ENCODE results near the gene TMEM63A. TPM values are rescaled to one million over a fixed set of nuclear protein-coding genes. Genes with fewer than 3 reads are reported as not detected.
A peak's percentile ranks its signal among the peaks of the same experiment; 100 is the strongest.

Gene TMEM63A
- total and polyA plus RNA-seq, 2 of the 13 experiments (the other 11 are each of a cell fraction or from before 2014, with no cell fraction given): 23.9 to 53.3 TPM

GRCh38 chr1:225813214-225813964 is 68.8 kb downstream of the TMEM63A start (continued):
- TF ChIP-seq TFE3 (CRISPR knock-in tag; IDR thresholded peaks at IDR 0.05) (peak; percentile 87), AHR (CRISPR knock-in tag; IDR thresholded peaks at IDR 0.05) (no peak), CSRNP1 (CRISPR knock-in tag; IDR thresholded peaks at IDR 0.05) (no peak), KLF11 (CRISPR knock-in tag; IDR thresholded peaks at IDR 0.05) (peak; percentile 71; the same call in 1 of the 2 replicates), SUZ12 (IDR thresholded peaks at IDR 0.05; ENCODE audit: low read depth, low read length) (no peak), SMYD3 (CRISPR knock-in tag; IDR thresholded peaks at IDR 0.05) (no peak), HOXA7 (CRISPR knock-in tag; IDR thresholded peaks at IDR 0.05) (no peak), PRDM10 (CRISPR knock-in tag; IDR thresholded peaks at IDR 0.05; ENCODE audit: low read depth) (peak; percentile 79; the same call in 1 of the 2 replicates), BCL3 (CRISPR knock-in tag; IDR thresholded peaks at IDR 0.05) (peak; percentile 89), ZNF468 (CRISPR knock-in tag; IDR thresholded peaks at IDR 0.05) (no peak), RBM39 (IDR thresholded peaks at IDR 0.05; ENCODE audit: low read depth, low read length, poor library complexity, severe bottlenecking) (no peak), SMARCC2 (IDR thresholded peaks at IDR 0.05) (no peak), ZMAT3 (CRISPR knock-in tag; conservative IDR thresholded peaks at IDR 0.05) (0 out of 2 replicates have a peak, but pooled peaks have one; percentile 66), ZNF446 (CRISPR knock-in tag; IDR thresholded peaks at IDR 0.05) (no peak), ETV6 (CRISPR knock-in tag; conservative IDR thresholded peaks at IDR 0.05) (peak; percentile 91; the same call in 1 of the 2 replicates), HNF1B (CRISPR knock-in tag; IDR thresholded peaks at IDR 0.05) (peak; percentile 96), ZNF556 (CRISPR knock-in tag; IDR thresholded peaks at IDR 0.05; ENCODE audit: borderline replicate concordance) (peak; percentile 97), EZH2 (conservative IDR thresholded peaks at IDR 0.05; ENCODE audit: low read depth, low read length) (no peak), BRCA1 (CRISPR knock-in tag; IDR thresholded peaks at IDR 0.05) (peak; percentile 81; the same call in 1 of the 2 replicates)

Data from HepG2 (cell line).